ENCODE measurements around the gene TOP3A.
A peak's percentile ranks its signal among the peaks of the same experiment; 100 is the strongest.

TOP3A gene

DNA sequence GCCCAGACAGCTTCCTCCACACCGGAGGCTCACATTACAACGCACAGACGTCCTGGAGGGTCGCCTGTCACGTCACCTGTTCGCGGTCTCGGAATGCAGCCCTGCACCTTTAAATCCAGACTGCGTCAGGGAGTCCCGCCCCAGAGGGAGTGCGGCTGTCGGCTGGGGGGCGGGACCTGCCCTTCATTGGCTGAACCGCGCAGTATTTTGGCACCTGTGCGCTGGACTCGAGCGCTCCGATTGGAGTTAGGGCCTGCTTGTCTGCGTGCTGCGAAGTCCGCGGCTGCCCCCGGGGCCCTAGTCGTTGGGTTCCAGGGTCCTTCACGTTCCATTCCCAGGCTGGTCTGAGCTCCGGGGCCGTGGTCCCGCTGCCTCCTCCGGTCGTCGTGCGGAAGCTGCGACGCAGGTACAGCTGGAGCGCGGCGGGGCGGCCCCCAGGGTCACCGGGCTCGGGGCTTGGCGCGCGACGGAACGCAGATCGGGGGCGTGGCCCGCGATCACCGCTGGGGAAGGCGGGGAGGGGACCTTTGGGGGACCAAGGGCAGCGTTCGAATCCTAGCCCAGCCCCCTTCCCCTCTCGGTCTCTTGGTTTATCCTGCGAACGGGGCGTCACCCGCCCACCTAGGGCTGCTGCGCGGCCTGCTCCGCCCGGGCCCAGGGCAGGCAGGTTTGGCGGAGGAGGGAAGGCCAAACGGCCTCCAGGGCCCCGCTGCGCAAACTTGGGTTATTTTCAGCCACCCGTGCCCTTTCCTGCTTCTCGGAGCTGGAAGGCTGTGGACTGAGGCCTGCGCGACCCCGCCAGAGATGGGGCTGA is 54.3 kb downstream of the TOP3A start, which contains the start of gene MIEF2:
Gene MIEF2 (plus strand): TSS at position 331 of the 814 bp plus-strand sequence. CDS start 2,059 bp downstream, outside the sequence.
- H3K4me3 ChIP-seq (ENCODE audit: low read depth, low read length) = peak within 1 kb of the TSS; percentile 62
- TF ChIP-seq, protein P1, sequence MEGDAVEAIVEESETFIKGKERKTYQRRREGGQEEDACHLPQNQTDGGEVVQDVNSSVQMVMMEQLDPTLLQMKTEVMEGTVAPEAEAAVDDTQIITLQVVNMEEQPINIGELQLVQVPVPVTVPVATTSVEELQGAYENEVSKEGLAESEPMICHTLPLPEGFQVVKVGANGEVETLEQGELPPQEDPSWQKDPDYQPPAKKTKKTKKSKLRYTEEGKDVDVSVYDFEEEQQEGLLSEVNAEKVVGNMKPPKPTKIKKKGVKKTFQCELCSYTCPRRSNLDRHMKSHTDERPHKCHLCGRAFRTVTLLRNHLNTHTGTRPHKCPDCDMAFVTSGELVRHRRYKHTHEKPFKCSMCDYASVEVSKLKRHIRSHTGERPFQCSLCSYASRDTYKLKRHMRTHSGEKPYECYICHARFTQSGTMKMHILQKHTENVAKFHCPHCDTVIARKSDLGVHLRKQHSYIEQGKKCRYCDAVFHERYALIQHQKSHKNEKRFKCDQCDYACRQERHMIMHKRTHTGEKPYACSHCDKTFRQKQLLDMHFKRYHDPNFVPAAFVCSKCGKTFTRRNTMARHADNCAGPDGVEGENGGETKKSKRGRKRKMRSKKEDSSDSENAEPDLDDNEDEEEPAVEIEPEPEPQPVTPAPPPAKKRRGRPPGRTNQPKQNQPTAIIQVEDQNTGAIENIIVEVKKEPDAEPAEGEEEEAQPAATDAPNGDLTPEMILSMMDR (IDR thresholded peaks at IDR 0.05; ENCODE audit: insufficient read depth, low read depth, low read length, missing control alignments) = no peak
- DNase-seq (ENCODE audit: low read depth) = peak; percentile 96

DNA sequence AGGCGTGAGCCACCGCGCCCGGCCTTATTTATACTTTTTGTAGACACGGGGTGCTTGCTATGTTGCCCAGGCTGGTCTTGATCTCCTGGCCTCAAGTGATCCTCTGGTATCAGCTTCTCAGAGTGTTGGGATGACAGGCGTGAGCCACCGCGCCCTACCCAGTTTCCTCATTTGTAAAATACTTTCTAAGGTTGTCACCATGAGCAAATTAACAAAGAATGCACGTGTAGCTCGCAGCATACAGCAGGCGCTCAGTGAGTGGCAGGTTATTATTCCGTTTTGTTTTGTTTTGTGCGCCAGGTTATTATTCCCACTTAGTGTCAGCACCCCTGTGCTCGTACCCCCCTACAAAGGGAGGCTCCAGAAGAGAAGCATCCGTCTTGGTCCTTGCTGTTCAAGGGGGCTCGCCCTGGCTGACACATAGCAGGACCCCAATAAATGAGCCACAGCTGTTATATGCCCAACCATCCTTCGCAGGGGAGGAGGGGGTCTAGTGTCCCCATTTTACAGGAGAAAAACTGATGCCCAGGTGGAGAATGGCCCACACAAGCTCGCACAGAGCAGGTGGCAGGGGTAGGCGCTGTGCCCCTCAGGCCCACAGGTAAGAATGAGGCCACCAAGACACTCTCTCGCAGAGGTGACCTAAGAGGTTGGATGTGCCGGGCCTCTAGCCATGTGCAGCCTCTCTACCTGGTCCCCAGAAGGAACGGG is 55.0 kb downstream of the TOP3A start:
- H3K4me3 ChIP-seq (ENCODE audit: low read depth, low read length) = peak overlapping the region; percentile 52
- DNase-seq (ENCODE audit: low read depth) = no peak
- TF ChIP-seq, protein P1 (IDR thresholded peaks at IDR 0.05; ENCODE audit: insufficient read depth, low read depth, low read length, missing control alignments) = no peak

DNA sequence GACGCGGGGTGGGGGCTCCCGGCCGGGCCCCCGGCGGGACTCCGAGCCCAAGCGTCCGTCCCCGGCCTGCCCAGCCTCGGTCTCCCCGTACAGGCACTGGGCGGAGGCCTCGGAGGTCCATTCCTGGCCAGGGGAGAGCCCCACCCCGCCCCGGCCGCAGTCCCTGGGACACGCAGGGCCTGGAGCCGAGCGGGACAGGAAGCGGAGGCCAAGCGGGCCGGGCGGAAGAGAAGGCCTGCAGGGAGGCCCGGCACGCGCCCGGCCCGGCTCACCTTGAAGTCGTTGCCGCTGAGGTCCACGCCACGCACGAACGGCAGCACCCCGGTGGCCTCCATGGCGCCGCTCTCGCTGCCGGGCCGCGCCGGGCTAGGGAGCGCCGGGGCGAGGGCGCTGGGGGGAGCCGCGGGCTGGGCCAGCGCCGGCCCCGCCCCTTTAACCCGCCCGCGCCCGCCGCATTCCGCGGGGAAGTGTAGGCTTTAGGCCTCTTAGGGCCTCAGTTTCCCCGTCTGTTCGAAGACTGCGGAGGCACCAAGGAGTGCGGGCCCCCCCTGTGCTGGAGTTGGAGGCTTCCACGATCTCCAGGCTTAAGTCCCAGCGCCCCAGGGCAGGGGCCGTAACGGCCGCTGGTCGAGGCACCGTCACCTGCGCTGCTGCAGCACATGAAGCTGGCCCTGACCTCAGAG is 56.3 kb downstream of the TOP3A start, which contains the start of gene FLII:
Gene FLII (minus strand): TSS at position 383 of the 683 bp plus-strand sequence. CDS start 48 bp downstream, at position 335.
- DNase-seq (ENCODE audit: low read depth) = peak; percentile 52
- peak within 1 kb of the TSS; percentile 83 for H3K4me3 ChIP-seq (ENCODE audit: low read depth, low read length)
- TF ChIP-seq, protein P1 (IDR thresholded peaks at IDR 0.05; ENCODE audit: insufficient read depth, low read depth, low read length, missing control alignments) = no peak

DNA sequence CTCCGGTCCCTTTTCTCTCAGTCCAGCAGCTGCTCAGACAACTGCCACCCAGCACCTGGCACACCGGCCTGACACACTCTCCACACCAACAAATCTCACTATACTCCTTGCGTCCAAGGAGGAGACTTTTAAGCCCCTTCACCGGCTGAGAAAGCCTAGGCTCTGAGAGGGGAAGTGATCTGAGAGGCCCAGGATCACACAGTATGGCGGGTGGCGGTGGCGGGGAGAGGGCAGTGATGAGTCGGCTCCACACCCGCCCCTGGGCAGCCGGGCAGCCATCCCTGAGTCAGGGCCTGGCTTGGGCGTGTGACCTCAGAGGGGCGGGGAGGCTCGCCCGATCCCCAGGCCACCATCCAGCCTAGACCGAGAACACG is 56.8 kb downstream of the TOP3A start:
- TF ChIP-seq, protein P1 (IDR thresholded peaks at IDR 0.05; ENCODE audit: insufficient read depth, low read depth, low read length, missing control alignments) = no peak
- H3K4me3 ChIP-seq (ENCODE audit: low read depth, low read length) = peak overlapping the region; percentile 83
- DNase-seq (ENCODE audit: low read depth) = peak; percentile 58

DNA sequence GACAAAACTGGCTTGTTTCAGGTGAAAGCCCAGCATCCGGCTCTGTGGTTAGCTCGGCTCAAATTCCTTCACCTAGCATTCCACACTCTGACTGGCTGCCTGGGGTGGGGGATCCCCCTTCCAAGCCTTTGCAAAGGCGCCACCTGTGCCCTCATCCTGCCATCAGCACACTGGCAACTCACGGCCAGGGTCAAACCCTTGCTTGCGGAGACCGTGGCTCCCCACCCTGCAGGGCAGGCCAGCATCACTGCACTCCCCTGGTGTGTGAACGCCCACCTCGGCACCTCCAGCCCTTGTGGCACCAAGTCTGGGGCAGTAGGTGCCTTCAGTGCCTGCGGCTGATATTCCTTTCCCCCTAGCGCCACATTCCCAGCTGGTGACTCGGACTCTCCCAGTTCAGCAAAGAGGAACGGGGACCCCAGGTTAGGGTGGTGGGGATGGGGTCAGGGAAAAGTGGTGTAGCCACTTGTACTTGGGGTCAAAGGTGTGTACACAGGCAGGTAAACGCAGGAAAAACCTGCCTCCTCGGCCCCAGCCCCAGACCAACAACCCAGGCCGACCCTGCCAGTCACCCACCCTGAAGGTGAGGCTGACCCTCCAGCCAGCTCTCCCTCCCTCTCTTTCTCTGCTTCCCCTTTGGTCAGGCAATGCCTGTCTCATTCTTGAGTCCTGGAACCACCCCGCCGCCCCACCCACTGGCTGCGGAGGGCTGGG is 57.4 kb downstream of the TOP3A start:
- TF ChIP-seq, protein P1 (IDR thresholded peaks at IDR 0.05; ENCODE audit: insufficient read depth, low read depth, low read length, missing control alignments) = no peak
- peak overlapping the region; percentile 83 for H3K4me3 ChIP-seq (ENCODE audit: low read depth, low read length)
- DNase-seq (ENCODE audit: low read depth) = no peak

DNA sequence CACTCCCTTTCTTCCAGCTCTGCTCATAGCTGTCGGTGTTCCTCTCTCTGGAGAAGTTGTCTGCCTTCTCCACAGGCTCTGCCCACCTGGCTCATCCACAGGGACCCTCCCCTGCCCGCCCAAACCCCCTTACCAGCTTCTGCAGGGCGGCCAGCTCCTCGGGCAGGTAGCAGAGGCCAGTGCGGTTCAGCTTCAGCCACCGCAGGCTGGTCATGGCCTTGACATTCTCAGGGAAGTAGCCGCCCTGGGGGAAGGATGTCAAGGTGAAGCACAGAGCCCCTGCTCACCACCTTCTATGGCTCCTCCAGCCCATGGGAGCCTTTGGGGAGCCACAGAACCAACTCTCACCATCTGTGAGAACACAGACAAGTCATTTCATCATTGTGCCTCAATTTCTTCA is 58.0 kb downstream of the TOP3A start:
- no peak overlapping the region for H3K4me3 ChIP-seq (ENCODE audit: low read depth, low read length)
- no peak for DNase-seq (ENCODE audit: low read depth)

More for the DNA sequence above, 58.0 kb downstream of the TOP3A start:
- TF ChIP-seq, protein P1 (IDR thresholded peaks at IDR 0.05; ENCODE audit: insufficient read depth, low read depth, low read length, missing control alignments) = no peak
